GOT3 (cell line): Measurements from ENCODE around the gene RANBP3.

ENCODE experiments used
- DNase-seq: peaks from one replicate; lab custom pipeline; 2025; ENCODE audit warnings: mixed read lengths; lab: John Stamatoyannopoulos, UW

RANBP3 gene

GRCh38 chr19:5949792-5950305 lies 28.1 kb downstream of the RANBP3 start:
- DNase-seq = no peak

- no peak for DNase-seq
These were observed 29.0 kb downstream of the RANBP3 start for GRCh38 chr19:5948752-5949564.

GRCh38 chr19:5947435-5947834 lies 30.5 kb downstream of the RANBP3 start:
- no peak for DNase-seq

- DNase-seq = no peak
These were observed 34.3 kb downstream of the RANBP3 start for GRCh38 chr19:5943623-5944022.

GRCh38 chr19:5943045-5943444 lies 34.9 kb downstream of the RANBP3 start:
- no peak for DNase-seq

- no peak for DNase-seq
These were observed 36.3 kb downstream of the RANBP3 start for GRCh38 chr19:5941673-5942072.

- no peak for DNase-seq
These were observed 37.4 kb downstream of the RANBP3 start for GRCh38 chr19:5940260-5941208.

GRCh38 chr19:5937550-5937949 lies 40.4 kb downstream of the RANBP3 start:
- DNase-seq = no peak

GRCh38 chr19:5936292-5936592 lies 41.7 kb downstream of the RANBP3 start:
- DNase-seq = no peak

GRCh38 chr19:5935473-5936291 lies 42.3 kb downstream of the RANBP3 start:
- DNase-seq = no peak

GRCh38 chr19:5934774-5935472 lies 43.0 kb downstream of the RANBP3 start:
- no peak for DNase-seq

- no peak for DNase-seq
These were observed 43.9 kb downstream of the RANBP3 start for GRCh38 chr19:5934069-5934401.

- DNase-seq = no peak
These were observed 44.4 kb downstream of the RANBP3 start for GRCh38 chr19:5933391-5934068.

- DNase-seq = no peak
These were observed 45.2 kb downstream of the RANBP3 start for GRCh38 chr19:5932609-5933262.

GRCh38 chr19:5932146-5932545 lies 45.8 kb downstream of the RANBP3 start:
- no peak for DNase-seq

- DNase-seq = no peak
These were observed 46.7 kb downstream of the RANBP3 start for GRCh38 chr19:5931251-5931650.

GRCh38 chr19:5929625-5930024 lies 48.3 kb downstream of the RANBP3 start:
- DNase-seq = no peak

- DNase-seq = no peak
These were observed 48.8 kb downstream of the RANBP3 start for GRCh38 chr19:5929179-5929578.

- DNase-seq = no peak
These were observed 50.5 kb downstream of the RANBP3 start for GRCh38 chr19:5927441-5927821.

GRCh38 chr19:5926641-5927440 lies 51.1 kb downstream of the RANBP3 start:
- peak; percentile 48 for DNase-seq
